ENCODE measurements around the gene SIGLEC7. TPM values are rescaled to one million over a fixed set of nuclear protein-coding genes. Genes with fewer than 3 reads are reported as not detected.

SIGLEC7 gene
- total RNA-seq, 2 experiments from 2014 or later, result not detected

DNA sequence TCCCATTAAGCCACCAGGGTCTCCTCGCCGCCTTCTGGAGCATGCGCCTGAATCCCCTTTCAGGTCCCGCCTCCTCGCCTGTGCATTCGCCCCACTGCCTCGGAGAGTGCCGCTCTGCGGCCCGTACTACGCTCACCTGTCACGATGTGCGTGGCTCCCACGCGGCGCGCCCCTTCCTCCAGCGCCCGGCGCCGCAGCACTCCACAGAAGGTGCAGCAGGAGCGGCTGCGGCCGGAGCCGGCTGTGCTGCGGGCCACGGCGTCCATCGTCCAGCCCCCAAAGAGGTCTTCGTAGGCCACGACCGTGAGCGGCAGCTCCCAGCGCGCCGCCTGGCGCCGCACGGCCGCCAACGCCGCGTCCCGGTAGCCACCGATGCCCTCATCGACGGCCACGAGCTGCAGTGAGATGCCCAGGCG, 38.2 kb upstream of the SIGLEC7 start:
- no peaks in the 10 kb centered on the region for H3K27me3 Mint-ChIP-seq
- CTCF ChIA-PET, result interaction anchor here (0.6 kb wide), 1 partner anchor 9 kb away, joined by 3 read pairs; no protein-coding TSS in a partner anchor
- peaks cover 30% of the 10 kb centered on the region for H3K4me1 Mint-ChIP-seq
- H3K4me3 Mint-ChIP-seq, result no peak overlapping the region
- DNase-seq, result no peak
- no peak for ATAC-seq
- H3K27ac Mint-ChIP-seq, result no peak overlapping the region
- H3K36me3 Mint-ChIP-seq, result peaks cover 16% of the 10 kb centered on the region
- H3K9me3 Mint-ChIP-seq (ENCODE audit: low read depth), result no peaks in the 10 kb centered on the region

DNA sequence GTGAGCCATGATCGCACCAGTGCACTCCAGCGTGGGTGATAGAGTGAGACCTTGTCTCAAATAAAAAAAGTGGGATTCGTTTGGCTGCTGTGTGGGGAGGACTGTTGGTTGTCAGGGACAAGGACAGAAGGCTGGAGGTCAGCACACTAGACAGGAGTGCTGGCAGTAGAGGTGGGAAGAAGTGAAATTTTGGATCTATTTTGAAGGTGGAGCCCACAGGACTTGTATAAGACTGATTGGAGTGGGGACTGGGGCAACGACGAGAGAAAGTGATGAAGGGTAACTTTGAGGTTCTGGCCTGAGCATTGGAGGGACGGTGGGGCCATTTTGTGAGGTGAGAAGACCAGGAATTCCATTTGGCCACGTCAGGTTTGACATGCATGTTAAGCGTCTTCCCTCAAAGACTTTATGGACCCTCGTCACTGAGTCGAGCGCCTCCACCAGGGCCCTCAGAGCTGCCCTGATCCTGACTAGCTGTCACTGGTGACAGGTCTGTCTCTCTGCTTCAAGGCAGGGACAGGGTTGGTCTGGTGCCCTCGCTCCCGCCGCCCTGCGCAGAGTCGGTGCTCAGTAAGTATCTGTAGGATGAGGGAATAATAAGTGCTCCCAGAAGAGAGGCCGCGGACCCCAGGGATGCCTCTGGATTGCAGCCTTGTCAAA, 34.6 kb upstream of the SIGLEC7 start:
- Mint-ChIP-seq H3K4me1 (peaks cover 29% of the 10 kb centered on the region), H3K27ac (peak overlapping the region; percentile 89), H3K27me3 (peaks cover 4% of the 10 kb centered on the region), H3K4me3 (peak overlapping the region; percentile 93), H3K9me3 (ENCODE audit: low read depth) (no peaks in the 10 kb centered on the region), H3K36me3 (peaks cover 12% of the 10 kb centered on the region)
- DNase-seq (no peak), ATAC-seq (peak; percentile 2)
- CTCF ChIA-PET, result interaction anchor here (1.1 to 2.6 kb wide), 3 partner anchors 13 to 51 kb away, joined by 3 to 6 read pairs (median 4); no protein-coding TSS in a partner anchor

DNA sequence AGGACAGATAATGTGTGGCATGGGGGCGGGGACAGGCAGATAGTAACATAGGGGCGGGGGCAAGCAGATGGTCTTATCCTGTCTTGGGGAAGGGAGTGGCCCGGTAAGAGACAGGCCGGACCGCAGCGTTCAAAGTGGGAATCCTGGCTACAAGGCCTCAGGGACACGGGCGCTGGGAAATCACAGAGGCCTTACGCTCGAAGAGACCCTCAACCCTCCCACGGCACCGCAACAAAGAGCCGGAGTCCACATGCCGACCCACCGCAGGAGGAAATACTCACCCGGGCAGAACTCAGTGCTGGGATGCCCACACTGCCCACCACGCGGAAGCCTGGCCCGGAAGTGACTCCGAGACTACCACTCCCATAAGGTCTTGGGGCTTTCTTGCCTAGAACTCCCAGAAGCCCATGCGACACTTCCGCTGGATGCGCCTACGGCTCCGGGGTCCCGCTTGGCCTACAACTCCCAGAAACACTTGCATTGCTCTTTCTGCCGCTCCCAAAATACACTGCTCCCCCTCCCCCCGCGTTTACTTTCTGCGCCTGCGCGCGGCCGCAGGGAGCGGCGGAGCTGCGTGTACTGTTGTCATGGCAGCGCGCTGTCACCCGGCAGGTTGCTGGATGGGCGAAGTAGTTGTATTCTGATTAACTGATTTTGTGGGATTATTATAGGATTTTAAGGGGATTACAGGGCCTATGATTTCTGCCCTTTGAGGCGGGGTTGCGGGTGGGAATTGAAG, 33.9 kb upstream of the SIGLEC7 start, which contains the start of gene CTU1:
Gene CTU1 (minus strand): TSS at position 344 of the 739 bp plus-strand sequence. CDS start 3,840 bp downstream, outside the sequence.
- DNase-seq (peak; percentile 100), ATAC-seq (peak; percentile 98)
- H3K27me3 Mint-ChIP-seq, result peaks cover 4% of the 10 kb centered on the region
- H3K36me3 Mint-ChIP-seq, result peaks cover 8% of the 10 kb centered on the region
- peaks cover 26% of the 10 kb centered on the region for H3K4me1 Mint-ChIP-seq
- peak within 1 kb of the TSS; percentile 93 for H3K4me3 Mint-ChIP-seq
- CTCF ChIA-PET, result interaction anchor here (1.1 to 2.6 kb wide), 3 partner anchors 13 to 50 kb away, joined by 3 to 6 read pairs (median 4); no protein-coding TSS in a partner anchor
- peak within 1 kb of the TSS; percentile 89 for H3K27ac Mint-ChIP-seq
- H3K9me3 Mint-ChIP-seq (ENCODE audit: low read depth), result no peaks in the 10 kb centered on the region

- Mint-ChIP-seq H3K4me3 (peak overlapping the region; percentile 93), H3K36me3 (peaks cover 3% of the 10 kb centered on the region), H3K27ac (peak overlapping the region; percentile 89), H3K4me1 (peaks cover 24% of the 10 kb centered on the region), H3K27me3 (peaks cover 4% of the 10 kb centered on the region), H3K9me3 (ENCODE audit: low read depth) (no peaks in the 10 kb centered on the region)
- DNase-seq (no peak), ATAC-seq (peak; percentile 46)
- CTCF ChIA-PET, result interaction anchor here (2.6 kb wide), 1 partner anchor 50 kb away, joined by 6 read pairs; no protein-coding TSS in a partner anchor
Observed at GRCh38 chr19:51108805-51109146, 33.3 kb upstream of the SIGLEC7 start.

DNA sequence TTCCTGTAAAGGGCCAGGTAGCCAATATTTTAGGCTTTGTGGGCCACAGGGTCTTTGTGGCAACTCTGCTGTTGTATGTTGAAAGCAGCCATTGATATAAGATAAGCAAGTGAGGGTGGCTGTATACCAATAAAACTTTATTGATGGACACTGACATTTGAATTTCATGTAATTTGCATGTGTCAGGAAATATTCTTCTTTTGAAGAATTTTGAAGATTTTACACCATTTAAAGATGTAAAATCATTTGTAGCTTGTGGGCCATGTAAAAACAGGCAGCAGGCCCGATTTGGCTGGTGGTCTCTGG, 31.5 kb upstream of the SIGLEC7 start:
- no peak for ATAC-seq
- DNase-seq, result no peak
- no peak overlapping the region for H3K27ac Mint-ChIP-seq
- H3K9me3 Mint-ChIP-seq (ENCODE audit: low read depth), result no peaks in the 10 kb centered on the region
- CTCF ChIA-PET, result interaction anchor here (0.9 to 1.5 kb wide), 2 partner anchors 9 to 48 kb away, joined by 3 read pairs; no protein-coding TSS in a partner anchor
- H3K4me3 Mint-ChIP-seq, result no peak overlapping the region
- H3K27me3 Mint-ChIP-seq, result peaks cover 13% of the 10 kb centered on the region
- no peaks in the 10 kb centered on the region for H3K36me3 Mint-ChIP-seq
- peaks cover 41% of the 10 kb centered on the region for H3K4me1 Mint-ChIP-seq

GRCh38 chr19:51111606-51112005, 30.5 kb upstream of the SIGLEC7 start:
- no peak overlapping the region for H3K4me3 Mint-ChIP-seq
- DNase-seq (no peak), ATAC-seq (no peak)
- no peaks in the 10 kb centered on the region for H3K9me3 Mint-ChIP-seq (ENCODE audit: low read depth)
- peaks cover 44% of the 10 kb centered on the region for H3K4me1 Mint-ChIP-seq
- CTCF ChIA-PET, result no interaction called here
- peaks cover 22% of the 10 kb centered on the region for H3K27me3 Mint-ChIP-seq
- no peaks in the 10 kb centered on the region for H3K36me3 Mint-ChIP-seq
- no peak overlapping the region for H3K27ac Mint-ChIP-seq

GRCh38 chr19:51114087-51114729, 27.9 kb upstream of the SIGLEC7 start:
- H3K36me3 Mint-ChIP-seq, result no peaks in the 10 kb centered on the region

GRCh38 chr19:51116736-51117286, 25.3 kb upstream of the SIGLEC7 start:
- H3K4me1 Mint-ChIP-seq, result peaks cover 34% of the 10 kb centered on the region
- no peaks in the 10 kb centered on the region for H3K36me3 Mint-ChIP-seq
- peaks cover 54% of the 10 kb centered on the region for H3K27me3 Mint-ChIP-seq
- ATAC-seq, result no peak
- no peaks in the 10 kb centered on the region for H3K9me3 Mint-ChIP-seq (ENCODE audit: low read depth)
- no peak overlapping the region for H3K27ac Mint-ChIP-seq
- peak; percentile 57 for DNase-seq
- CTCF ChIA-PET, result no interaction called here
- H3K4me3 Mint-ChIP-seq, result no peak overlapping the region

More at GRCh38 chr19:51114087-51114729, 27.9 kb upstream of the SIGLEC7 start:
- H3K4me1 Mint-ChIP-seq, result peaks cover 38% of the 10 kb centered on the region
- ATAC-seq (peak; percentile 86), DNase-seq (peak; percentile 62)
- H3K27ac Mint-ChIP-seq, result peak overlapping the region; percentile 61
- CTCF ChIA-PET, result interaction anchor here (1.0 to 2.4 kb wide), 5 partner anchors 18 to 225 kb away, joined by 3 to 11 read pairs (median 4); no protein-coding TSS in a partner anchor
- H3K4me3 Mint-ChIP-seq, result no peak overlapping the region
- H3K27me3 Mint-ChIP-seq, result peaks cover 47% of the 10 kb centered on the region
- no peaks in the 10 kb centered on the region for H3K9me3 Mint-ChIP-seq (ENCODE audit: low read depth)

GRCh38 chr19:51119101-51119500, 23.0 kb upstream of the SIGLEC7 start:
- DNase-seq (no peak), ATAC-seq (no peak)
- H3K36me3 Mint-ChIP-seq, result no peaks in the 10 kb centered on the region
- no peak overlapping the region for H3K4me3 Mint-ChIP-seq
- H3K27ac Mint-ChIP-seq, result no peak overlapping the region
- CTCF ChIA-PET, result no interaction called here
- H3K27me3 Mint-ChIP-seq, result peaks cover 52% of the 10 kb centered on the region
- H3K4me1 Mint-ChIP-seq, result peaks cover 54% of the 10 kb centered on the region
- no peaks in the 10 kb centered on the region for H3K9me3 Mint-ChIP-seq (ENCODE audit: low read depth)

DNA sequence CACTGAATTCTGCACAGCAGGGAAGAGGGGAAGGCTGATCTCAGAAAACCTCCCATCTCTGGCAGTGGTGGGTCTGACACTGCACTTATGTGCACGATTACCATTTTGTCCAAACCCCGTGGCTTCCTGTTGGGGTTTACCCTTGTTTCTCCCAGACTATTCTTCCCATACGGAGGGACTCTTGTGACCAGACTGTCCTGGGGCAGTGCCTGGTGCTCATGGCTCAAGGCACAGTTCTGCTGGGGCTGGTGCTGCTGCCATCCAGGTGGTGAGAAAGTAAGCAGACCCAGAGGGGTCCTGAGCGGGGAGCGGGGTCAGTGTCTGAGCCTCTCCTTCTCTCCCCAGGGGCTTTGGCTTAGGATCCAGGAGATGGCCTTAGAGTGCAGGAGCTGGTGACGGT, 22.5 kb upstream of the SIGLEC7 start:
- H3K4me1 Mint-ChIP-seq, result peaks cover 53% of the 10 kb centered on the region
- no peak overlapping the region for H3K27ac Mint-ChIP-seq
- H3K9me3 Mint-ChIP-seq (ENCODE audit: low read depth), result no peaks in the 10 kb centered on the region
- DNase-seq (no peak), ATAC-seq (no peak)
- H3K4me3 Mint-ChIP-seq, result no peak overlapping the region
- H3K27me3 Mint-ChIP-seq, result peaks cover 52% of the 10 kb centered on the region
- H3K36me3 Mint-ChIP-seq, result no peaks in the 10 kb centered on the region
- CTCF ChIA-PET, result interaction anchor here (0.7 to 1.1 kb wide), 2 partner anchors 10 to 16 kb away, joined by 3 read pairs; no protein-coding TSS in a partner anchor

DNA sequence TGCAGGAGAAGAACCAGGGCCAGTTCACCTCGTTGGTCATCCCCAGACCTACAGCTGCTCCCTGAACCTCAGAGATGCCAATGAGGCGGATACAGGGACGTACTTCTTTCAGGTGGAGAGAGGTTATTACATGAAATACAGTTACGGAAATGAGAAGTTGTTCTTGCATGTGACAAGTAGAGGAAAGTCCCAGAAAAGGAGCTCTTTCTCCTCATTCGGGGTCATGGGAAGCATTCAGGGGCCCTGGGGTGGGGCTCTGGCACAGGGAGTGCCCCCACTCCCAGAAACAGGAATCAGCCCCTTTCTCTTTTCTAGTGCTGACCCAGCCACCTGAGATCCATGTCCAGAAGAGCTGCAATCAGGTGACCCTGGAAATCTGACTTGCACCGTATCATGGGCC, 21.9 kb upstream of the SIGLEC7 start:
- Mint-ChIP-seq H3K36me3 (no peaks in the 10 kb centered on the region), H3K4me3 (no peak overlapping the region), H3K27ac (no peak overlapping the region), H3K9me3 (ENCODE audit: low read depth) (no peaks in the 10 kb centered on the region), H3K27me3 (peaks cover 51% of the 10 kb centered on the region), H3K4me1 (peaks cover 54% of the 10 kb centered on the region)
- ATAC-seq, result no peak
- CTCF ChIA-PET, result interaction anchor here (0.7 to 1.1 kb wide), 2 partner anchors 10 to 15 kb away, joined by 3 read pairs; no protein-coding TSS in a partner anchor
- DNase-seq, result no peak

DNA sequence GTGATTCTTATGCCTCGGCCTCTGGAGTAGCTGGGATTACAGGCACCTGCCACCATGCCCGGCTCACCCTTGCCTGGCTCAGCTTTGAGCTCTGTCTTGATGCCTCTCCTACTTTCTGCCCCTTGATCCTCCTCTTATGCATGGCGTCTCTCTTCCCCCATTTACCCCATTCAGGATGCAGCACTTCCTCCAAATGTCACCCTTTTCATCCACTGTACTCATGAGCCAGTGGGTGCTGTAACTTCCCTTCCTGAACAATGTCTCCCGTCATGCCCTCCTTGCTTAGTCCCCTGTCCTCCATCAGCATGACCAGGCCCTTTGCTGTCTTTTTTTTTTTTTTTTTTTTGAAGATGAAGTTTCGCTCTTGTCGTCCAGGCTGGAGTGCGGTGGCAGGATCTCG, 20.8 kb upstream of the SIGLEC7 start:
- H3K36me3 Mint-ChIP-seq, result no peaks in the 10 kb centered on the region
- CTCF ChIA-PET, result no interaction called here
- peaks cover 41% of the 10 kb centered on the region for H3K27me3 Mint-ChIP-seq
- ATAC-seq, result no peak
- DNase-seq, result no peak
- peaks cover 45% of the 10 kb centered on the region for H3K4me1 Mint-ChIP-seq
- no peaks in the 10 kb centered on the region for H3K9me3 Mint-ChIP-seq (ENCODE audit: low read depth)
- H3K4me3 Mint-ChIP-seq, result no peak overlapping the region
- H3K27ac Mint-ChIP-seq, result no peak overlapping the region
